GM10266 (cell line): ENCODE data around the gene STMN1.

Experiments used
- DNase-seq: peaks from one replicate; pipeline ENCODE4 v3.0.0; 2012; ENCODE audit errors: extremely low spot score
- CTCF ChIP-seq: IDR thresholded peaks from 2 replicates; pipeline ENCODE4 v1.5.1; 2012; ENCODE audit warnings: mild to moderate bottlenecking, low read depth; ENCODE audit not compliant: control insufficient read depth, insufficient read depth; ENCODE audit errors: missing control alignments

Gene STMN1

GRCh38 chr1:25917996-25918395, 11.8 kb upstream of the STMN1 start:
- DNase-seq = no peak
- no peak for TF ChIP-seq CTCF

- TF ChIP-seq CTCF = no peak
- no peak for DNase-seq
These were observed 10.2 kb upstream of the STMN1 start for GRCh38 chr1:25916460-25916859.

- no peak for TF ChIP-seq CTCF
- DNase-seq = no peak
These were observed 8.1 kb upstream of the STMN1 start for GRCh38 chr1:25914074-25914995.

- no peak for DNase-seq
- TF ChIP-seq CTCF = no peak
These were observed 7.0 kb upstream of the STMN1 start for GRCh38 chr1:25913206-25913605.

- no peak for DNase-seq
- TF ChIP-seq CTCF = no peak
These were observed 6.0 kb upstream of the STMN1 start for GRCh38 chr1:25912076-25912831.

GRCh38 chr1:25911162-25911561, 4.9 kb upstream of the STMN1 start:
- DNase-seq = no peak
- TF ChIP-seq CTCF = no peak

- TF ChIP-seq CTCF = no peak
- no peak for DNase-seq
These were observed 2.8 kb upstream of the STMN1 start for GRCh38 chr1:25909040-25909439.
